ENCODE results near the gene ETV1. TPM values are rescaled to one million over a fixed set of nuclear protein-coding genes. Genes with fewer than 3 reads are reported as not detected.

The ETV1 gene
- total RNA-seq, 4 donors from 2014 or later, result 0.41 to 2.0 (median 0.83) TPM

DNA sequence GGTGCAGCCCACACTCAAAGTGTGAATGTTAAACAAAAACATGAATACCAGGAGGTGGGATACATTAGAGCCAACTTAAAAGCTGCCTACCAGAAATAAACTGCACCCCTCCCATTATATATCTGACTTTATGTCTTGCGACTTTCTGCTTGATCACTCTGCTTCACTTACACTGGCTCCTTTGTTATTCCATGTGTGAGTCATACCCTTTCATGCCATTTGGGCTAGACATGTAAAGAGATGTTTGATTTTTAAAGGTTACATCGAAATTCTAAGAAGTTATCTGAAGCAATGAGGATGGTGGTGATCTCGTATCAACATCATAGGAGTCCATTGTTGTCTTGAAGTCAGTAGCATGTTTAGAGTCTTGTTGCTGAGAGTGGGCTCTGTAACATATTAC, 31.6 kb upstream of the ETV1 start:
- in situ Hi-C loops (cut with MboI; ENCODE audit: low sequenced_read_pairs in 4 of 4) (no loop called here), intact Hi-C loops (cut with DNase I; ENCODE audit: low total_unique reads) (no loop called here)
- ATAC-seq (no peak), DNase-seq (no peak)
- H3K9me3 ChIP-seq, result no peaks in the 10 kb centered on the region
- H3K4me1 ChIP-seq, result no peaks in the 10 kb centered on the region
- no peaks in the 10 kb centered on the region for H3K36me3 ChIP-seq
- no peak overlapping the region for H3K27ac ChIP-seq
- no peaks in the 10 kb centered on the region for H3K27me3 ChIP-seq
- no peak for TF ChIP-seq POLR2A (IDR thresholded peaks at IDR 0.05)
- TF ChIP-seq CTCF (IDR thresholded peaks at IDR 0.05 in 4 of 5, conservative IDR thresholded peaks at IDR 0.05 in 1 of 5), result no peak
- no peak overlapping the region for H3K4me3 ChIP-seq

GRCh38 chr7:14020339-14020900, 31.0 kb upstream of the ETV1 start:
- no peaks in the 10 kb centered on the region for H3K4me1 ChIP-seq
- H3K36me3 ChIP-seq, result no peaks in the 10 kb centered on the region
- no peak for TF ChIP-seq CTCF (IDR thresholded peaks at IDR 0.05 in 4 of 5, conservative IDR thresholded peaks at IDR 0.05 in 1 of 5)
- TF ChIP-seq POLR2A (IDR thresholded peaks at IDR 0.05), result no peak
- DNase-seq (no peak), ATAC-seq (no peak)
- no peak overlapping the region for H3K4me3 ChIP-seq
- in situ Hi-C loops (cut with MboI; ENCODE audit: low sequenced_read_pairs in 4 of 4), result no loop called here
- H3K27me3 ChIP-seq, result no peaks in the 10 kb centered on the region
- H3K27ac ChIP-seq, result no peak overlapping the region
- intact Hi-C loops (cut with DNase I; ENCODE audit: low total_unique reads), result no loop called here
- no peaks in the 10 kb centered on the region for H3K9me3 ChIP-seq

GRCh38 chr7:14018751-14019150, 29.3 kb upstream of the ETV1 start:
- Histone ChIP-seq H3K27ac (no peak overlapping the region), H3K4me3 (no peak overlapping the region), H3K9me3 (no peaks in the 10 kb centered on the region), H3K4me1 (no peaks in the 10 kb centered on the region), H3K27me3 (no peaks in the 10 kb centered on the region), H3K36me3 (no peaks in the 10 kb centered on the region)
- TF ChIP-seq POLR2A (IDR thresholded peaks at IDR 0.05) (no peak), CTCF (IDR thresholded peaks at IDR 0.05 in 4 of 5, conservative IDR thresholded peaks at IDR 0.05 in 1 of 5) (no peak)
- in situ Hi-C loops (cut with MboI; ENCODE audit: low sequenced_read_pairs in 4 of 4) (no loop called here), intact Hi-C loops (cut with DNase I; ENCODE audit: low total_unique reads) (no loop called here)
- ATAC-seq (no peak), DNase-seq (no peak)

- Histone ChIP-seq H3K27me3 (no peaks in the 10 kb centered on the region), H3K9me3 (no peaks in the 10 kb centered on the region), H3K36me3 (no peaks in the 10 kb centered on the region), H3K4me1 (no peaks in the 10 kb centered on the region), H3K27ac (no peak overlapping the region), H3K4me3 (no peak overlapping the region)
- DNase-seq (no peak), ATAC-seq (no peak)
- in situ Hi-C loops (cut with MboI; ENCODE audit: low sequenced_read_pairs in 4 of 4), result no loop called here
- intact Hi-C loops (cut with DNase I; ENCODE audit: low total_unique reads), result no loop called here
- TF ChIP-seq CTCF (IDR thresholded peaks at IDR 0.05 in 4 of 5, conservative IDR thresholded peaks at IDR 0.05 in 1 of 5), result no peak
- TF ChIP-seq POLR2A (IDR thresholded peaks at IDR 0.05), result no peak
Observed at GRCh38 chr7:14016950-14017349, 27.5 kb upstream of the ETV1 start.

GRCh38 chr7:14013898-14014297, 24.4 kb upstream of the ETV1 start:
- Histone ChIP-seq H3K9me3 (no peaks in the 10 kb centered on the region), H3K27me3 (no peaks in the 10 kb centered on the region), H3K27ac (no peak overlapping the region), H3K36me3 (no peaks in the 10 kb centered on the region), H3K4me1 (no peaks in the 10 kb centered on the region), H3K4me3 (no peak overlapping the region)
- intact Hi-C loops (cut with DNase I; ENCODE audit: low total_unique reads), result no loop called here
- in situ Hi-C loops (cut with MboI; ENCODE audit: low sequenced_read_pairs in 4 of 4), result no loop called here
- DNase-seq (no peak), ATAC-seq (no peak)
- TF ChIP-seq CTCF (IDR thresholded peaks at IDR 0.05 in 4 of 5, conservative IDR thresholded peaks at IDR 0.05 in 1 of 5) (no peak), POLR2A (IDR thresholded peaks at IDR 0.05) (no peak)

Measured in gastrocnemius medialis (tissue), 4 donors.